AG09319 (cell line): ENCODE results near the gene KRT80.

Source experiments
- DNase-seq: peaks from one replicate; pipeline ENCODE4 v3.0.0-alpha.2; 2010; ENCODE audit warnings: low read depth; ENCODE audit errors: extremely low read depth
- TF ChIP-seq, protein P1 (sequence below): IDR thresholded peaks from 2 replicates; pipeline ENCODE4 v1.5.1; 2011; ENCODE audit warnings: low read depth, mild to moderate bottlenecking, inconsistent platforms, low read length, moderate library complexity

The KRT80 gene

DNA sequence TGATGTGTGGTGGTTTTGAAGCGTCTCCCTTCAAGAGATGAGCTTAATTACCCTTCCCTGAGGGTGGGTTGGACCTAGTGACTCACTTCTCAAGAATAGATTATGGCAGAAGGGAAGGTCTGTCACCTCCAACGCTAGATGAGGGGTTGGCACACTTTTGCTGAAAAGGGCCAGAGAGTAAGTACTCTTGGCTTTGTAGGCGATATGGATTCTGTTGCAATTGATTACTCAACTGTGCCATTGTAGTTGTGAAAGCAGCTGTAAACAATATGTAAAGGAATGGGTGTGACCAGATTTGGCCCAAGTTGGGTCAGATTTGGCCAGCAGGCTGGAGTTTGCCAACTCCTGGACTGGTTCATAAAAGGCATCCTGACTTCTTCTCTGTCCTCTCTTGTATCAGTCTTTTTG, 59.1 kb downstream of the KRT80 start:
- TF ChIP-seq, protein P1, sequence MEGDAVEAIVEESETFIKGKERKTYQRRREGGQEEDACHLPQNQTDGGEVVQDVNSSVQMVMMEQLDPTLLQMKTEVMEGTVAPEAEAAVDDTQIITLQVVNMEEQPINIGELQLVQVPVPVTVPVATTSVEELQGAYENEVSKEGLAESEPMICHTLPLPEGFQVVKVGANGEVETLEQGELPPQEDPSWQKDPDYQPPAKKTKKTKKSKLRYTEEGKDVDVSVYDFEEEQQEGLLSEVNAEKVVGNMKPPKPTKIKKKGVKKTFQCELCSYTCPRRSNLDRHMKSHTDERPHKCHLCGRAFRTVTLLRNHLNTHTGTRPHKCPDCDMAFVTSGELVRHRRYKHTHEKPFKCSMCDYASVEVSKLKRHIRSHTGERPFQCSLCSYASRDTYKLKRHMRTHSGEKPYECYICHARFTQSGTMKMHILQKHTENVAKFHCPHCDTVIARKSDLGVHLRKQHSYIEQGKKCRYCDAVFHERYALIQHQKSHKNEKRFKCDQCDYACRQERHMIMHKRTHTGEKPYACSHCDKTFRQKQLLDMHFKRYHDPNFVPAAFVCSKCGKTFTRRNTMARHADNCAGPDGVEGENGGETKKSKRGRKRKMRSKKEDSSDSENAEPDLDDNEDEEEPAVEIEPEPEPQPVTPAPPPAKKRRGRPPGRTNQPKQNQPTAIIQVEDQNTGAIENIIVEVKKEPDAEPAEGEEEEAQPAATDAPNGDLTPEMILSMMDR, result no peak
- peak; percentile 65 for DNase-seq

DNA sequence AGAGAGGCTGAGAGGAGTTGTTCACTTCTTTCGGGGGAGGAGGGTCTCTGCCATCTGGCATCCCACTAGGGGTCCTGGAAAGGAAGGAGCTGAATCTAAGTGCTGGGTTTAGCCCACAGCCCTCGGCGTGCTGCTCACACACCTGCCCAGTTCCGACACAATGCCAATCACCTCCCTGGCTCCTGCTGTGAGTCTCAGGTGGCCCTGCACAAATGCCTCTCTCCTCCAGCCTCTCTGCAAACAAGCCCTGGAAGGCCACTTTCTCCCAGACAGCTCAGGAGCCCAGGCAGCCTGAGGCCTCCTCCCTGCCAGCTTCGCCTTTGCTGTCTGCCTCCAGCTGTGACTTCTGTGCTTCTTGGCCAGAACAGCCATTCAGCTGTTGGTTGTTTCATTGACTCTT, 61.1 kb downstream of the KRT80 start:
- no peak for DNase-seq
- TF ChIP-seq, protein P1, result no peak

DNA sequence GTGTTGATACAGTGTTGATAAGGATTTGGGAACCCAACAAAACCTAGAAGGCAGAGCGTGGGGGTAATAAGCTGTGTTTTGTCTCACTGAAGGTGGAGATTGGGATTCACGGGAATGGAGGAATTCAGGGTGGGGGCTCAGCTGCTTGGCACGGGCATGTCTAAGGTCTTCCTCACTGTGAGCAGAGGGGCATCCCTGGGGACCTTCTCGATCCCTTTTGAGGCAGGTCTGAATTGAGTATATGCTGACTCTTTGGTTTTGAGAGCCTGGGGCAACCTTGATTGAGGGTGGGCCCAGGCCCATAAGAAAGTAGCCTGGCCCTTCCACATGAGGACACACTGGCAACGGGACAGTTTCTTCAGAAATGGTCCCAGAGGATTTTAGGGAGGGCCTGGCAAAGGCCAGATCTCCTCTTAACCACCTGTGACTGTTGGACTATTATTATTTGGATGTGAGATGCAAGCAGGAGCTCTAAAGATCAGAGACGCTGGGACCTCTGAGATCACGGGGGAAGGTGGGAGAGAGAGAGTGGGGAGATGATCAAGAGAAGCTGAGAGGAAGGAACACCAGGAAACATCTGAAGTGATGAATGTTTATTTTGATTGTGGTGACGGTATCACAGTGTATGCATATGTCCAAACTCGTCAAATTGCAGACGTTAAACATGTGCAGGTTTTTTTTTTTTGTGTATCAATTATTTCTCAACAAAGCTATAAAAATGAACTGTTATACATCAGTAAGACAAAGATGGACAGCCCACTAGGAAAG, 63.9 kb downstream of the KRT80 start:
- TF ChIP-seq, protein P1, result no peak
- DNase-seq, result no peak

DNA sequence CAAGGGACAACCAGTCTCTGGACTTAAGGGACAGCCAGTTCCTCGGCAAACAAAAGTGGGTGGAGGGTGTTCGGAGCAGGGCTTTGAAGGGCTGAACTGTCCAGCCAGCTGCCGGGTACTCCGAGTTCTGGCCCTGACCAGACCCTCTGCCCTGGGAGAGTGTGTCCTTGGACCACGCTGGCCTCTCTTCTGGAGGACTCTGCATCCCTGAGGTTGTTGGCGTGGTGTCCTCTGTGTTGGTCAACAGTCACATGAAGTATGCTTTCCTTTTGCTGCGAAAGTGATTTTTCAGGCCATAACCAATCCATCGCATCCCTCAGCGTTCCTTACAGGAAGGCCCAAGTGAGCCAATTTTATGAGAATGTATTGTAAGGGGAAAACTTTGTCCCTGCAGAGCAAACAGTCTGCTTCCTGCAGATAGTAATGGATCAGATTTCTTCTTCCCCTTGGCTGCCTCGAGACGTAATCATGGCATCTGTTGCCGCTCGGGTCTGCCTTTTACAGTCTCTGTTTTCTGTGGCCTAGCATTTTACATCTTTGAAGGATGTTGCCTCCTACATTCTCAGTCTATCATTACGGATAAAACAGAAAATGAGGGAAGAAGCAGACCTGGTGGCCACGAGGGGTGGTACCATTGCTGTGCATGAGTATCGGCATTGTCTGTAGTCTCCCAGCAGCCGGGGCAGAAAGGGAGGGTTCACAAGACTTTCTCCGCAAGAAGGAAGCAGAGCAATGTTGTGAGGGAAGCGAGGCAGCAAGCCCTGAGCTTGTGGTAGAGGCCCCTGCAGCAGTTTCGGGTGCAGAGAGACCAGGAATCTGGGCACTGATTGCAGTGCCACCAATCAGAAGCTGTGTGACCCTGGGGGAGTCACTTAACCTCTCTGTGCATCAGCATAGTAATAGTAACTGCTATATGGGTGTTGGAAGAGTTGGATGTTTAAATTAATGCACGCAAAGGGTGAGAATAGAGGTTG, 64.9 kb downstream of the KRT80 start:
- DNase-seq, result no peak
- TF ChIP-seq, protein P1, result no peak

DNA sequence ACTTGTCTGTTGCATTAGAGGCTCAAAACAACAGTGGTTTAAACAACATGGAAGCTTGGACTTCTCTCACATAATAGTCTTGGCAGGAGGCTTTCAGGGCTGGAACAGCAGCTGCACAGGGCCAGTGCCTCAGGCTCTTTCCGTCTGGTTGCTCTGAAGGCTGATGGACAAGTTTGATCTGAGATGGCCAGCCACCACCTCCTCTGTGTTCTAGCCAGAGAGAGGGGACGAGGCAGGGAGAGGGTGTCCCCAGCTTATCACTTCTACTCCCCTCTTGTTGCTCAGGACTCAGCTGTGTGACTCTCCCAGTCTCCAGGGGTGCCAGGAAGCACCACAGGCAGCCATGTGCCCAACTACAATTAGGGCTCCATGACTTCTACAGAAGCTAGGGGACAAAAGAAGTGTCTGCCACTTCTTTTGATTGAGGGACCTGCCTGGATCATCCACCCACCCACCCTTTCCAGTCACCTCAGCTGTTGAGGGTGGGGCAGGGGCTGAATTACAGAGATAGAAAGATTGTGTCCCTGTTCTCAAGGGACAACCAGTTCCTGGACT, 65.7 kb downstream of the KRT80 start:
- no peak for DNase-seq
- TF ChIP-seq, protein P1, result no peak

DNA sequence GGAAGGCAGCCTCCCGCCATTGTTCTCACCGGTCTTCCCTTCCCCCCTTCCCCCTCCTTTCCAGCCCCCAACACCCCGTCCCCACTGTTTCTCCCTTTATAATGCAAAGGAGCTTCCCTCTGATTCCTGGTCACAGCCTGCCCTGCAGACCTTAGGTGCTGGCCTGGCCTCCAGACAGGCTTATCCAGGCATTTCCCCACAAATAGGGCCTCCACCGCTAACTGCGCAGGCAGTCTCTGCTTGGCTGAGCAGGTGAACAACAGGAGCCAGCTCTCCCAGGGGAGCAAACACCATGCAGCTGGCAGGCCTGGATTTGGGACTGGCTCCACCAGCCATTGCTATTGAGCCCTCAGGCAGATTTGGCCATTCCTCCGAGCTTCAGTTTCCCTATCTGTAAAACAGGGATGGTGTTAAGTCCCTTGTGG, 66.3 kb downstream of the KRT80 start:
- TF ChIP-seq, protein P1, result no peak
- DNase-seq, result no peak
